ENCODE measurements around the gene DENND10.
"Not testable (repeated sequence)": the region's sequence is repeated elsewhere in the genome, so short reads cannot be mapped to it uniquely, and the experiment has no call there.

The DENND10 gene

GRCh38 chr10:119177708-119178371, 73.9 kb downstream of the DENND10 start:
- no peak for DNase-seq

DNA sequence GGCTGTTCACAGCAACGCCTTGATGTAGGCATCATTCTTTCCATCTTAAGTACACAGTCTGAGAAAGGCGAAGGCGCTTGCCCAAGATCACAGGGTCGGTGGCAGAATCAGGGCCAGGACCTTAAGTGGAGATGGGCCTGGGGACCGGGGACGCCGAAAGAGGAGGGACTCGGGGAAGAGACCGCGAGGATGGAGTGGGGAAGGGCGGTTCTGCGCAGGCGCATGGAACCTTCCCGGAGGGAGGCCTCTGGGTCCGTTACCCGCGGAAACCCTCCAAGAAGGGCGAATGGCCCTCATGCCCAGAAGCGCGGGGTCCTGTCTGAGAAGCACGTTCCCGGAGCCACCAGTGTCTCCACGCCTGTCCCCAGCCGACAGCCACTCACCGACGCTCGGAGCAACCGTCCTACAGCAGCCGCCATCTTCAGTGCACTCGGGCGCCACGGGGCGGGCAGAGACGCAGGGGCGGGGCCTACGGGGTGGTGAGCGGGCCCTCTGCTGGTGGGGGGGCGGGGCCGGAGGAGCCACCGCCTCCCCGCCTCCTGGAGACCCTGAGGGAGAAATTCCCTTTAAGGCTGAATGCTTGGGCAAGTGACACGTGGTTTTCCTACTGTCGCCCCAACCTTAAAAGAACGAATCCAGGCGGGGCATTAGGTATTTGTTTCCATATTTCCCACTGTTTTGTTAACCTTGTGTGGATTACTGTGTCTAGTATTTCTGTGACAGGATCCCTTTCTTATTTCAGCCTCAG, 74.6 kb downstream of the DENND10 start, which contains the start of gene PRDX3:
PRDX3 (minus strand) TSS at position 441 of the 748 bp plus-strand sequence; CDS start at position 419, 22 bp downstream.
- DNase-seq, result peak; percentile 76

DNA sequence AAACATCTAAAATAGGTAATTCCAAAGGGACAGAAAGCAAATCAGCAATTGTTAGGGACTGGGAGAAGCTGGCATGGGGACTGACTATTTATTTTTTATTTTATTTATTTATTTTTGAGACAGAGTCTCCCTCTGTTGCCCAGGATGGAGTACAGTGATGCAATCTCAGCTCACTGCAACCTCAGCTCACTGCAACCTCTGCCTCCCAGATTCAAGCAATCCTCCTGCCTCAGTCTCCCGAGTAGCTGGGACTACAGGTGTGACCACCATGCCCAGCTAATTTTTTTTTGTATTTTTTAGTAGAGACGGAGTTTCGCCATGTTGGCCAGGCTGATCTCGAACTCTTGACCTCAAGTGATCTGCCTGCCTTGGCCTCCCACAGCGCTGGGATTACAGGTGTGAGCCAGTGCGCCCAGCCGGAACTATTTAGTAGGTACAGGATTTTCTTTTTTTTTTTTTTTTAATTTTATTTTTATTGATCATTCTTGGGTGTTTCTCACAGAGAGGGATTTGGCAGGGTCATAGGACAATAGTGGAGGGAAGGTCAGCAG, 77.0 kb downstream of the DENND10 start:
- DNase-seq, result not testable (repeated sequence)

- no peak for DNase-seq
Measured at GRCh38 chr10:119183664-119184412, 79.9 kb downstream of the DENND10 start.

All from DMS153 (cell line).